HEK293T (cell line): ENCODE measurements around the gene ARID1A.

Experiments
- ARNT ChIP-seq: fragments of 450-650 bp; IDR thresholded peaks from 2 replicates; pipeline ENCODE4 v1.6.1; 2017; ENCODE audit warnings: mild to moderate bottlenecking
- BHLHE40 ChIP-seq: fragments of 450-650 bp; IDR thresholded peaks from 2 replicates; pipeline ENCODE4 v1.6.1; 2016; ENCODE audit warnings: mild to moderate bottlenecking, moderate library complexity, borderline replicate concordance
- CTBP1 ChIP-seq: fragments of 450-650 bp; IDR thresholded peaks from 2 replicates; pipeline ENCODE4 v1.6.1; 2016; ENCODE audit warnings: borderline replicate concordance
- FOXA1 ChIP-seq: fragments of 450-650 bp; IDR thresholded peaks from 2 replicates; pipeline ENCODE4 v1.6.1; 2016; ENCODE audit warnings: mild to moderate bottlenecking
- FOXK2 ChIP-seq: fragments of 450-650 bp; IDR thresholded peaks from 2 replicates; pipeline ENCODE4 v1.6.1; 2016; ENCODE audit warnings: mild to moderate bottlenecking
- FOXM1 ChIP-seq: fragments of 450-650 bp; IDR thresholded peaks from 2 replicates; pipeline ENCODE4 v1.6.1; 2017; ENCODE audit warnings: mild to moderate bottlenecking, borderline replicate concordance
- HDGF ChIP-seq: fragments of 450-650 bp; IDR thresholded peaks from 2 replicates; pipeline ENCODE4 v1.6.1; 2017; ENCODE audit warnings: antibody characterized with exemption, borderline replicate concordance
- LEF1 ChIP-seq: fragments of 450-650 bp; IDR thresholded peaks from 2 replicates; pipeline ENCODE4 v1.6.1; 2017; ENCODE audit warnings: mild to moderate bottlenecking, borderline replicate concordance
- NFRKB ChIP-seq: fragments of 450-650 bp; IDR thresholded peaks from 2 replicates; pipeline ENCODE4 v1.6.1; 2016; ENCODE audit warnings: mild to moderate bottlenecking, moderate library complexity
- PKNOX1 ChIP-seq: fragments of 450-650 bp; IDR thresholded peaks from 2 replicates; pipeline ENCODE4 v1.6.1; 2016
- SP1 ChIP-seq: fragments of 450-650 bp; IDR thresholded peaks from 2 replicates; pipeline ENCODE4 v1.6.1; 2017
- SUZ12 ChIP-seq: fragments of 450-650 bp; IDR thresholded peaks from 2 replicates; pipeline ENCODE4 v1.6.1; 2016; ENCODE audit warnings: mild to moderate bottlenecking
- TARDBP ChIP-seq: fragments of 450-650 bp; IDR thresholded peaks from 2 replicates; pipeline ENCODE4 v1.6.1; 2016

GRCh38 chr1:26811057-26811456, 115.2 kb downstream of the ARID1A start:
- TF ChIP-seq SUZ12 (no peak), CTBP1 (no peak), FOXA1 (no peak), BHLHE40 (no peak), TARDBP (no peak), FOXK2 (no peak), FOXM1 (no peak), ARNT (no peak), HDGF (no peak), NFRKB (no peak), SP1 (no peak), PKNOX1 (no peak), LEF1 (no peak)
